Measurements from ENCODE around the gene ZNF396.

Gene ZNF396

DNA sequence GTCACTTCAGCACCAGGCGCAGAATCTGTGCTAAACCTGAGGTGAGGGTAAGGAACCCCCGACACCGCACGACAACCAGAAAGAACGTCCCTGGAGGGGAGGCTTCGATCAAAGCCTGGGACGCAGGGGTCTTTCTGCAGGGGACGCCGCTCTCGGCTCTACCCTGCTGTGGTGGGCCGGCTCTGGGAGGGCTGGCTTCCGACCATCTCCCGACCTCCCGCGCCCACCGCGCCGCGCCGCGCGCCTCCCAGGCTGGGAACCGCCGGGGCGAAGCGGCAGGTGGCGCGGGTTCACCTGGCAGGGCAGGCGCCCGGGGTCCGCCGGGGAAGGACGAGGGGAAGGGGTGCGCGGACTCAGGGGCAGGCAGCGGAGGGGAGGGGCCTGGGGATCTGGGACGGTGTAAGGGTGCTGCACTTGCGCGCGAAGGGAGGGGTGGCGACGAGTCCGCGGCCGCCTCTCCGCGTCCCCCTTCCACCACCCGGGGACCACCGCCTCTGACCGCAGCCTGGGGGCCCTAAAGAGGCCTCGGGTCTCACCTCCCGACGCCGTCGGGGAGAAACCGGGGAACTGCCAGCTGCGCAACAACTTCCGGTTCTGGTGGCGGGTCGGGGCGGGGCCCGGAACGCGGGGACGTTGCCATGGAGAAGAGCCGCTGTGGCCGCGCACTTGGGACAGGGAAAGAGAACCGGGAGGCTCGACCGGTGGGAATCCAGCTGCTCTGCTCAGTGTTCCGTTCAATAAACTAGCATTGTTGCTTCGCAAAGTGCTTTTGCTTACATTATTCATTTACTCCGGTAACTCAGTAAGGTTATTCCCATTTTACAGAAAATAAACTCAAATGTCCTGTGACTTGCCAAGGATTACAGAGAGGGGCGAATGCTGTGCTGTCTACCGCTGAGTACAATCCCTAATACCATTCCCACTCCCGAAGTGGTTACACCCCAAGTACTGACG, at the start of gene ZNF396:
ZNF396 (minus strand) TSS at position 596 of the 954 bp plus-strand sequence. CDS start 3,045 bp downstream, outside the sequence.
- peak; percentile 77 for DNase-seq

DNA sequence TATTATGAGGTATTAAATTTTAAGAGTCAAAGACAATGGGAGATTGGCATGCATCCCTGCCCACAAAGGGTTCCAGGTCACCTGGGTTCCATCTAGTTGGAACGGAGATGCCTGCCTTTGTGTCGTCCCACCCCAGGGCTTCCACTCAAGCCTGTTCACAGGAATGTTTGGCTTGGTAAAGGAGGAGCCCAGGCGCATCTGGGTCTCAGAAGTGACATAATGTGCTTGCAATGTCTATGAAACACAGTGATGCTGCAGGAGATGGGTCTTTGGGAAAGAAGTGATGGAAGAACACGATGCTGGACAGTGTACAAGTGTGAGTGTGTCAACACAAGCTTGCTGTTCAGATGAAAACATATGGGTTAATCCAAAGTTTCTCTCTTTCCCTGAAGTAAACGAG, 49.6 kb upstream of the ZNF396 start:
- no peak for DNase-seq

GRCh38 chr18:35424356-35424755, 47.2 kb upstream of the ZNF396 start:
- DNase-seq: no peak

DNA sequence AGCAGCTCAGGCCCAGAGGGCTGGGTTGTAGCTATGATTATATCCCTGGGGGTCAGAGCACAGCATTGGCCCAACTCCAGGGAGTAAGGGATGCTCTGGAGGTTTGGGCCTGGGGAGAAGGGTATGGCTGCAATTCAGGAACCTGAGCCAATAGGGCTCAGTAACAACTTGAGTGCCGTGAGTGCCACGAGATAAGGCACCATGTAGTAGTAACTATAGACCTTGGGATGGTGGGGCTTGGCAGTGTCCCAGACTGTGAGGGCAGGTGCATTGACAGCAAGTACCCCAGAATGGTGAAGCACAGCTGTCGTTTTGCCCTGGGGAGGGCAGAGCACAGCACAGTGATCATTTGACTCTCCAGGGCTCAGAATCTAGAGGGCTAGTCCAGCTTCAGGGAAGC, 45.1 kb upstream of the ZNF396 start:
- no peak for DNase-seq

- DNase-seq: no peak
Observed at GRCh38 chr18:35418610-35419009, 41.5 kb upstream of the ZNF396 start.

GRCh38 chr18:35417223-35417622, 40.1 kb upstream of the ZNF396 start:
- DNase-seq: no peak

GRCh38 chr18:35415511-35416073, 38.5 kb upstream of the ZNF396 start:
- no peak for DNase-seq

DNA sequence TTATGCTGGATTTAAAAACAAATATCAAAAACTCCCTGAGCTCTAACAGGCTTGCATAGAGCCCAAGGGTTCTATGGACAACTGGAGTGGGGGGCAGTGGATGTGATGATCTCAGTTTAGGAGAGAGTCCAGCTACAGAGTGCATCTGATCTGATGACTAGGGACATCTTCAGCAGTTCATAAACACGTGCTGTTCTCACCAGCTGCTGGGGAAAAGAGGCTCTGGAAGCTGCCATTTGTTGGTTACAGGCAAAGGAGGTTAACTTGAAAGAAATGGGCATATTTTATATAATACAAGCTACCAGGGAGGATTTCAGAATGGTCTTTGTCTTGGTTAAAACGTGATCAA, 36.0 kb upstream of the ZNF396 start:
- DNase-seq: no peak

DNA sequence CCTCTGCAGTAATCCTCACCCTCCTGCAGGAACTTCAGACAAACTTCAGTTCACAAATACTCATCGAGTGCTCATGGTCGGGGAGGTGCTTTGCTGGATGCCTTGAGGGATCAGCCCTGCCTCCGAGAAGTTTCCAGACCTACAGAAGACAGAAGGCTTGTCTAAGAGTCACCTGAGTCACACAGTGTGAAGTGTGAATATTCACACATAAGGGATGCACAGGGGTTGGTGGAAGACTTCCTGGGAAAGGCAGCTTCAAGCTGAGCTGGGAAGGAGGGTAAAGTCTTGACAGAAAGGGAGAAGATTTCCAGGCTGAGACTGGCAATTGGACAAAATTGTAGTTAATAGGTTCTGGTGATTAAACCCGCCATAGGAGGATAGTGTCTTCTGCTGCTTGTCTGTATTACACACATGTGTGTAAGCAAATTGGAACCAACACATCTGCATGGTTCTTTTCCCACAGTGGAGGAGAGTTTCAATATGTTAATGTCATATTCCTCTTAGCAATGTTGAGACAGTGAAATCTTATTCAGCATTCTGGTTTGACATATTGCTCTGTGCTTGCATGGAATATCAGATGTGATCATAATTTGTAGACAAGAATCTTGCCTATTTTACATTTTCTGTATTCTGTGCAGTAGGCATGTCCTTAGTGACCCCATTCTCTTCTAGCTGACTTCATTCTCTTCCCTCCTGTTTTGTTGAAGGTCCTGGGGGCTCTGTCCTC, 34.7 kb upstream of the ZNF396 start:
- no peak for DNase-seq

GRCh38 chr18:35410561-35410960, 33.4 kb upstream of the ZNF396 start:
- no peak for DNase-seq

DNA sequence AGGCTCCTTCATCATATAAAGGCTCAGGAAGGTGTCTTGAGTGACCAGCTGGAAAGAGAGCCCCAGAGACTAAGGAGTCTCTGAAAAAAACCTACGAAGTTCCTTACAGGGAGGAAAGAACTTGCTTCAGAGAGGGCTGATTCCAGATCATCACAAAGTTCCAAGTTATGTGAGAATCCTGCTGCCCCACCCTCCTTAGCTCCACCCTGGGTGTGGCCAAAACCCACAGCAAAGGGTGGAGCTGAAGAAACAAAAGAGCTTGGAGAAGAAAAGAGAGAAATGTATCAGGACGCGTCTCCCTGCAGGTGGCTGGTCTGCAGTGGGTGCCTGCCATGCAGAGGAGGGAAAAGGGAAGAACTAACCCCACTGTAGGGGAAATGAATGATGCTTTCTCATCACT, 32.8 kb upstream of the ZNF396 start:
- no peak for DNase-seq

DNA sequence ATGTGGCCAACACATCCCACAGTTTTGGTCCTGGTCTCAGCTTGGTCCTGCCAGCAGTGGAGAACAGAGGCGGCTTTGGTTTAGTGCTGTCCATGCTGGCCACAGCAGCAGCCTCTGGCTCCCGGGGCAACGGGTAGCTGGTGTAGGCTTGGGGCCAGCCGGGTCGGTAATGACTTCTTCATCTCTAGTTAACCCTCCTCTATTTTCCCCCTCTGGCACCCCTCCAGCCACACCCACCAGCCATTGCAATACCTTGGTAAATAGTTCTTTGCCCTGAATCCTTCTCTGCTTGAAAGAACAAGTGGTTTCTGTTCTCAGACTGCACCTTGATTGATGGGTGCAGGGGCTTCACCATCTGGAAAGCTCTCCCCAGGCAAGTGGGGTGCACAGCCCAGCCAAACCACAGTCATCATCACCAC, 31.7 kb upstream of the ZNF396 start:
- DNase-seq: no peak

- peak; percentile 27 for DNase-seq
Observed at GRCh38 chr18:35407871-35408481, 30.8 kb upstream of the ZNF396 start.

DNA sequence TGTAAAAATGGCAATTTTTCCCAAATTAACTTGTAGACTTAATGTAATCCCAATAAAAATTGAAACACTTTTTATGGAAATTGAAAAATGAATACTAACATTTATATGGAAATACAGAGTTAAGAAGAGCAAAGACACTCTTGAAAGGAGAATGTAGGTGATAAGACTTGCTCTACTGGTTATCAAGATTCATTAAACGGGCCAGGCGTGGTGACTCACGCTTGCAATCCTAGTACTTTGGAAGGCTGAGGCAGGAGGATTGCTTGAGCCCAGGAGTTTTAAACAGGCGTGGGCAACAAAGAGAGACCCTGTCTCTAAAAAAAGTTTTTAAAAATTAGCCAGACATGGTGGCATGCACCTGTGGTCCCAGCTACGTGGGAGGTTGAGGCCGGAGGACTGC, 29.5 kb upstream of the ZNF396 start:
- DNase-seq: no peak

DNA sequence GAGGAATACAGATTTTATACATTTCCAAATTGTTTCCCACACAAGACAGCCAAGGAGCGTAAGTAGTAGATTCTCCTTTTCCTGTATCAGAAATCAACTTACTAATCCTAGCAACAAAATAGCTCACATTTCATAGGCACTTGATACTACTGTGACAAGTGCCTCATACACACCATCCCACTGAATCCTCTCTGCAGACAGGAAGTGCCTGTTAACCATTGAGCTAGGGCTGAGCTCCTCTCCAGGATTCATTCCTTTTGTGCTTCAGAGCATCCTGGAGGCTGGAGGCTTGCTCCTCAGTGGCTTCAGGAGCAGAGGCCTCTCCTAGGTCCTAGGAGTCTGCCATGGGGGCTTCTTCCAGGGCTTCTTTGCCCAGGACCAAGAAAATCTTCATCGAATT, 20.8 kb upstream of the ZNF396 start:
- DNase-seq: no peak

DNA sequence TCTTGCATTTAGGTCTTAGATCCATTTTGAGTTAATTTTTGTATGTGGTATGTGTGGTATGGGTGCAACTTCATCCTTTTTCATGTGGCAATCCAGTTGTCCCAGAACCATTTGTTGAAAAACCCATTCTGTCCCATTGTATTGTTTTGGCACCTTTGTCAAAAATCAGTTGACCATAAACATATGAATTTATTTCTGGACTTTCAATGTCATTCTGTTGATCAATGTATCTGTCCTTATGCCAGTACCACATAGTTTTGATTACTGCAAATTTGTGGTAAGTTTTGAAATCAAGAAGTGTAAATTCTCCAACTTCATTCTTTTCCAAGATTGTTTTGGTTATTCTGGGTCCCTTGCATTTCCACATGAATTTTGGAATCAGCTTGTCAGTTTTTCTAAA, 16.6 kb upstream of the ZNF396 start:
- DNase-seq: no peak

DNA sequence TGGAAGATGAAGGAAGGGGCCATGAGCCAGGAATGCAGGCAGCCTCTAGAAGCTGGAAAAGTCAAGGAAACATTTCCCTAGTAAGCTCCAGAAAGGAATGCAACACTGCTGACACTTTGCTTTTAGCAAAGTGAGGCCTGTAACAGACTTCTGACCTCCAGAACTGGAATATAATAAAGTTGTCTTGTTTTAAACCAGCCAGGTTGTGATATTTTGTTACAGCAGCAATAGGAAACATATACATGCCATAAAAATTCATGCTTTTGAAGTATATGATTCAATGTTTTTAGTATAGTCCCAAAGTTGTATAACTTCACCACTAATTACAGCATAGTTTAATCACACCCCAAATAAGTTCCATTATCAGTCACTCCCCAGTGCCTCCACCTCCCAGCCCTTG, 15.2 kb upstream of the ZNF396 start:
- DNase-seq: no peak

DNA sequence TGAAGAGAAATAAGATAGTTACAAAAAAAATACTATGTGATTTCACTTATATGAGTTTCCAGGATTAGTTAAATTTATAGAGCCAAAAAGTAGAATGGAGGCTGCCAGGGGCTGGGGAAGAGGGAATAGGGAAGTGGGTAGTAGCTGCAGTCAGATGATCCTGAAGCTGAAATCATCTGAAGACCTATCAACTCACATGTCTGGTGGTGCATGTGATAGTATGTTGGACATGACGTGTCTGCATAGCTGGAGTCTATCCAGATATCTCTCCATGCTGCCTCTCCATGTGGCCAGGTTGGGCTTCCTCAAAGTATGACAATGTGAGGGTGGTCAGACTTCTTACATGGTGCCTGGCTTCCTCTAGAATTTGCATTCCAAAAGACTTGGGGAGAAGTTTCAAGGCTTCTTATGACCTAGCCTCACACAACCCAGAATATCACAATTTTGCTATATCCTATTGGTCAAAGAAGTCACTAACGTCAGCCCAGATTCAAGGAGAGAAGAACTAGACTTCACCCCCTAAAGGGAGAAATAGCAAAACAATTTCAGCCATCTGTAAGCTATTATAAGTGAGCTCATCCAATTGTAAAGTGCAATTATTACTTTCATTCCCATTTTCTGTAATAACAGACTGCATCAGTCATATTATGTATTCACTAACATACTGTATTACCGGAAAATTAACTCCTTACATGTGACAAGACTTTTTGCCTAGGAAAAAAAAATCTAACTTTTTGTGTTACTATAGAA, 14.0 kb upstream of the ZNF396 start:
- no peak for DNase-seq

- DNase-seq: no peak
Observed at GRCh38 chr18:35389095-35389618, 12.0 kb upstream of the ZNF396 start.

- no peak for DNase-seq
Observed at GRCh38 chr18:35387152-35387571, 10.0 kb upstream of the ZNF396 start.

DNA sequence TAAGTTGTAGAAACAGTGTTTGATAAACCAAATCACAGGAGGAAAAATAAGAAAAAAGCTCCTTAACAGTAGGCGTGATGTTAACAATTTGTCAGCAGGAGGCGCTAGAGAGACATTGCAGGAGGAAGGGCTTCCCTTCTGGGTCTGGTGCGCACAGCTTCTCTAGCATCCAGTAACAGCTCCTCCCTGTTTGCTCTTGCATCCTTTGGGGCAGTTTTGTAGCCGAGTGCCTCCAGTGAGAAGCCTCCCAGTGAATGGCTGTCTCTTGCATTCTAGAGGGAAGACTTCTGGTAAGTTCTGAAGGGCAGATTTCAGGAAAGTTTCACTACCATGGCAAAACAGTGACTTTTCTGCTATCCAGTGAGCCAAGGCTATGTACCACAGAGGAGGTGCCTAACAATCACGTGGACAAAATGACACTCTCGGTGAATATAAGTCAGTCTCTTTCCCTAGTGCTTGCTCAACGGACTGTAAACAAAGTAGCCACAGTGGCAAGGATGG, 9.5 kb upstream of the ZNF396 start:
- DNase-seq: no peak

DNA sequence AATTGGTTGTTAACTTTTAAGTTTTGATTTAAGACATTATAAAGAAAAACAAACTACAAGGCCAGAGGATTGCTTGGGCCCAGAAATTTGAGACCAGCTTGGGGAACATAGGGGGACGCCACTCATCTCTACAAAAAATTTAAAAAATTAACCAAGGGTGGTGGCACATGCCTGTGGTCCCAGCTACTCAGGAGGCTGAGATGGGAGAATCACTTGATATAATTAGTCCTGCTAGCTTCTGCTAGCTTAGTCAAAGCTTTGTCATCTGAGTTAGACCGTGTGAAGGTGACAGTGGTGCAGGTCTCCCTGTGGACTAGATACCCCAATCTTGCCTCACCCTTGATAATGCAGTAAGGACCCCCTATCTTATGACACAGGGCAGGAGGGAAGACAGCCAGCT, 6.0 kb upstream of the ZNF396 start:
- DNase-seq: no peak
